Stimulated activated CD8-positive, alpha-beta memory T cell treated with anti-CD3 and anti-CD28 coated beads, Interleukin-12 subunit alpha, Interleukin-12 subunit beta, amount 100 ng/mL, for 24 hours (primary cell): ENCODE measurements around the gene RABGAP1L.
"Not testable (repeated sequence)": the region's sequence is repeated elsewhere in the genome, so short reads cannot be mapped to it uniquely, and the experiment has no call there.

ENCODE experiments used
- DNase-seq: peaks from one replicate; pipeline ENCODE4 v3.0.0-alpha.2; 2020; ENCODE audit errors: extremely low read depth

Gene RABGAP1L

GRCh38 chr1:174366946-174367345 lies 207.6 kb downstream of the RABGAP1L start:
- no peak for DNase-seq

- DNase-seq: no peak
Measured at GRCh38 chr1:174367892-174368291, 208.6 kb downstream of the RABGAP1L start.

GRCh38 chr1:174376030-174376429 lies 216.7 kb downstream of the RABGAP1L start:
- no peak for DNase-seq

GRCh38 chr1:174391716-174392115 lies 232.4 kb downstream of the RABGAP1L start:
- no peak for DNase-seq

- no peak for DNase-seq
Measured at GRCh38 chr1:174393885-174394284, 234.6 kb downstream of the RABGAP1L start.

- no peak for DNase-seq
Measured at GRCh38 chr1:174397261-174397660, 237.9 kb downstream of the RABGAP1L start.

- no peak for DNase-seq
Measured at GRCh38 chr1:174398246-174398645, 238.9 kb downstream of the RABGAP1L start.

GRCh38 chr1:174399211-174399610 lies 239.9 kb downstream of the RABGAP1L start:
- DNase-seq: no peak

- DNase-seq: no peak
Measured at GRCh38 chr1:174401075-174401474, 241.8 kb downstream of the RABGAP1L start.

GRCh38 chr1:174405219-174405618 lies 245.9 kb downstream of the RABGAP1L start:
- DNase-seq: no peak

GRCh38 chr1:174406421-174406820 lies 247.1 kb downstream of the RABGAP1L start:
- DNase-seq: no peak

- no peak for DNase-seq
Measured at GRCh38 chr1:174407665-174408064, 248.3 kb downstream of the RABGAP1L start.

- no peak for DNase-seq
Measured at GRCh38 chr1:174408146-174408545, 248.8 kb downstream of the RABGAP1L start.

- not testable (repeated sequence) for DNase-seq
Measured at GRCh38 chr1:174409801-174410200, 250.5 kb downstream of the RABGAP1L start.

- DNase-seq: no peak
Measured at GRCh38 chr1:174413632-174414031, 254.3 kb downstream of the RABGAP1L start.

- no peak for DNase-seq
Measured at GRCh38 chr1:174414203-174414602, 254.9 kb downstream of the RABGAP1L start.

GRCh38 chr1:174415506-174415905 lies 256.2 kb downstream of the RABGAP1L start:
- DNase-seq: no peak

- no peak for DNase-seq
Measured at GRCh38 chr1:174417921-174418320, 258.6 kb downstream of the RABGAP1L start.

- DNase-seq: no peak
Measured at GRCh38 chr1:174425121-174425520, 265.8 kb downstream of the RABGAP1L start.

- DNase-seq: no peak
Measured at GRCh38 chr1:174426153-174426552, 266.8 kb downstream of the RABGAP1L start.

- DNase-seq: no peak
Measured at GRCh38 chr1:174428033-174428432, 268.7 kb downstream of the RABGAP1L start.

GRCh38 chr1:174428739-174429138 lies 269.4 kb downstream of the RABGAP1L start:
- no peak for DNase-seq

GRCh38 chr1:174433451-174433850 lies 274.1 kb downstream of the RABGAP1L start:
- no peak for DNase-seq

GRCh38 chr1:174445351-174445750 lies 286.0 kb downstream of the RABGAP1L start:
- no peak for DNase-seq

GRCh38 chr1:174445817-174446216 lies 286.5 kb downstream of the RABGAP1L start:
- DNase-seq: no peak
